ENCODE measurements around the gene GNAI1. TPM values are rescaled to one million over a fixed set of nuclear protein-coding genes. Genes with fewer than 3 reads are reported as not detected.

The GNAI1 gene
- total and polyA plus RNA-seq, 10 of the 15 experiments (the other 5 are each of a cell fraction or from before 2014, with no cell fraction given): not detected

DNA sequence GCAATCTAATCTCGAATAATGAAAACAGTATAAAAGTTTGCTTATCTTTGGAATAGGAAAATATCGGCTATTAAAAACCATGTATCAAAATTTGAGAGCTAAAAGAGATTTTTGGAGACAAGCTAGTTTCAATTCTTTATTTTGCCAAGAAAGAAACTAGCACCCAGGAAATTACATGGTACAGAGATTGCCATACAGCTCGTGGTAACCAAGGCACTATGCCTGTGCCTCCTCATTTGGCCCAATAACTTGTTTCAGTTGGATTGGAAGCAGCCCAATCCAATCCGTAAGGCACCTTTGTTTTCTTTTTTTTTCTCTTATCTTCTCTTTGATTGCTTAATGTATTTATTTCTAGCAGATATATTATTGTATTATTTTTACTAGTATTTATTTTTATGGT, 55.0 kb downstream of the GNAI1 start (continued):
- TF ChIP-seq, protein P1, sequence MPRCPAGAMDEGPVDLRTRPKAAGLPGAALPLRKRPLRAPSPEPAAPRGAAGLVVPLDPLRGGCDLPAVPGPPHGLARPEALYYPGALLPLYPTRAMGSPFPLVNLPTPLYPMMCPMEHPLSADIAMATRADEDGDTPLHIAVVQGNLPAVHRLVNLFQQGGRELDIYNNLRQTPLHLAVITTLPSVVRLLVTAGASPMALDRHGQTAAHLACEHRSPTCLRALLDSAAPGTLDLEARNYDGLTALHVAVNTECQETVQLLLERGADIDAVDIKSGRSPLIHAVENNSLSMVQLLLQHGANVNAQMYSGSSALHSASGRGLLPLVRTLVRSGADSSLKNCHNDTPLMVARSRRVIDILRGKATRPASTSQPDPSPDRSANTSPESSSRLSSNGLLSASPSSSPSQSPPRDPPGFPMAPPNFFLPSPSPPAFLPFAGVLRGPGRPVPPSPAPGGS (IDR thresholded peaks at IDR 0.05; ENCODE audit: borderline replicate concordance, insufficient read depth, low read depth, low read length, poor library complexity, severe bottlenecking): no peak
- TF ChIP-seq JUNB (IDR thresholded peaks at IDR 0.05) (no peak), IKZF1 (conservative IDR thresholded peaks at IDR 0.05) (no peak), FOXK2 (IDR thresholded peaks at IDR 0.05) (no peak)

DNA sequence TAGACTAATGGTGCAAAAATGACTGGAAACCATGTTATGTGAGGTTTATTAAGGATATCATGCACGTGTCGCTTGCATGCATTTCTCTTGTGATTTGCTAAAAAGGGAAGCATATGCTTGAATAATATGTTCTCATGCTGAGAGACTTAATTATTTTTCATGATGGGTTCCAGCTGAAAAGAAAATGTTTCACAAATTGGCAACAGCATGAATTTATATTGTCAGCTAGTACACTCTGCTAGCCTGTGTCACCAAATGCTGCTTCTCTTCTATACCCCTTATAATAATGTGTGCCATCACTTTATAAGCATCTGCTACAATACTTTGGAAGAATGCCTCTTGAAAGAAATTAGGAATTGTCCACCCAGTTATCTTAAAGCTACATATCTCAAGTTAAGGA, 63.0 kb downstream of the GNAI1 start:
- in situ Hi-C loops (cut with MboI): no loop called here
- intact Hi-C loops (cut with micrococcal nuclease; ENCODE audit: unreplicated experiment): no loop called here
- Histone ChIP-seq H3K27me3 (replicated peaks in 1 of 2; ENCODE audit: control insufficient read depth in 2 of 2, insufficient read depth in 2 of 2, low read length in 1 of 2) (no peaks in the 10 kb centered on the region; a peak in 1 of 4 replicates), H3K36me3 (ENCODE audit: control insufficient read depth in 2 of 2, insufficient read depth in 2 of 2, low read length in 1 of 2) (no peaks in the 10 kb centered on the region), H2AFZ (ENCODE audit: control insufficient read depth, low read depth, low read length) (no peak overlapping the region), H3K4me1 (ENCODE audit: control insufficient read depth, insufficient read depth, low read length) (no peaks in the 10 kb centered on the region), H4K20me1 (ENCODE audit: control insufficient read depth, insufficient read depth) (no peaks in the 10 kb centered on the region), H3K9ac (ENCODE audit: control insufficient read depth, insufficient read depth, low read length) (no peak overlapping the region), H3K4me2 (ENCODE audit: control insufficient read depth, insufficient read depth) (no peak overlapping the region), H3K79me2 (ENCODE audit: control insufficient read depth, insufficient read depth, low read length) (no peaks in the 10 kb centered on the region), H3K4me3 (no peak overlapping the region), H3K27ac (ENCODE audit: control insufficient read depth, insufficient read depth) (no peak overlapping the region), H3K9me3 (replicated peaks; ENCODE audit: control insufficient read depth, insufficient read depth, low read length) (no peaks in the 10 kb centered on the region)
- no TSS peak for BruUV-seq (replicated peaks)
- DNase-seq (ENCODE audit: low read depth, low spot score): no peak
- no peak for FAIRE-seq
- ATAC-seq: no peak
- ChIA-PET RAD21 (ENCODE audit: unreplicated experiment) (no interaction called here), POLR2A (no interaction called here), CTCF (interaction anchor here (0.9 to 1.2 kb wide), 2 partner anchors 9 to 10 kb away, joined by 3 read pairs; no protein-coding TSS in a partner anchor), SMC1A (ENCODE audit: uncharacterized antibody, unreplicated experiment) (interaction anchor here (0.6 kb wide), 1 partner anchor 1603 kb away, joined by 3 read pairs; no protein-coding TSS in a partner anchor)
- WGBS (ENCODE audit: insufficient coverage, insufficient replicate concordance, low lambda C conversion rate, missing lambda C conversion rate): 42% methylated on average over 2 of the region's 2 CpGs
- TF ChIP-seq CBX5 (IDR thresholded peaks at IDR 0.05; ENCODE audit: low read depth) (no peak), SPI1 (IDR thresholded peaks at IDR 0.05; ENCODE audit: borderline replicate concordance, insufficient read depth, low read depth, low read length) (no peak), SRF (IDR thresholded peaks at IDR 0.05; ENCODE audit: low read depth in 2 of 2, low read length in 2 of 2) (no peak), ZNF384 (IDR thresholded peaks at IDR 0.05; ENCODE audit: borderline replicate concordance, low read depth, low read length) (no peak), IKZF2 (IDR thresholded peaks at IDR 0.05) (no peak), ZZZ3 (IDR thresholded peaks at IDR 0.05; ENCODE audit: control insufficient read depth, insufficient read length, low read depth) (no peak), TBL1XR1 (IDR thresholded peaks at IDR 0.05; ENCODE audit: low read depth, low read length) (no peak), DPF2 (IDR thresholded peaks at IDR 0.05) (no peak), CREM (IDR thresholded peaks at IDR 0.05; ENCODE audit: low read depth) (no peak)
- TF ChIP-seq, protein P2, sequence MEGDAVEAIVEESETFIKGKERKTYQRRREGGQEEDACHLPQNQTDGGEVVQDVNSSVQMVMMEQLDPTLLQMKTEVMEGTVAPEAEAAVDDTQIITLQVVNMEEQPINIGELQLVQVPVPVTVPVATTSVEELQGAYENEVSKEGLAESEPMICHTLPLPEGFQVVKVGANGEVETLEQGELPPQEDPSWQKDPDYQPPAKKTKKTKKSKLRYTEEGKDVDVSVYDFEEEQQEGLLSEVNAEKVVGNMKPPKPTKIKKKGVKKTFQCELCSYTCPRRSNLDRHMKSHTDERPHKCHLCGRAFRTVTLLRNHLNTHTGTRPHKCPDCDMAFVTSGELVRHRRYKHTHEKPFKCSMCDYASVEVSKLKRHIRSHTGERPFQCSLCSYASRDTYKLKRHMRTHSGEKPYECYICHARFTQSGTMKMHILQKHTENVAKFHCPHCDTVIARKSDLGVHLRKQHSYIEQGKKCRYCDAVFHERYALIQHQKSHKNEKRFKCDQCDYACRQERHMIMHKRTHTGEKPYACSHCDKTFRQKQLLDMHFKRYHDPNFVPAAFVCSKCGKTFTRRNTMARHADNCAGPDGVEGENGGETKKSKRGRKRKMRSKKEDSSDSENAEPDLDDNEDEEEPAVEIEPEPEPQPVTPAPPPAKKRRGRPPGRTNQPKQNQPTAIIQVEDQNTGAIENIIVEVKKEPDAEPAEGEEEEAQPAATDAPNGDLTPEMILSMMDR (IDR thresholded peaks at IDR 0.05 in 2 of 3, conservative IDR thresholded peaks at IDR 0.05 in 1 of 3; ENCODE audit: control insufficient read depth in 2 of 3, extremely low read depth in 1 of 3, insufficient read depth in 1 of 3, low read depth in 3 of 3, low read length in 3 of 3): no peak
- TF ChIP-seq, protein P3, sequence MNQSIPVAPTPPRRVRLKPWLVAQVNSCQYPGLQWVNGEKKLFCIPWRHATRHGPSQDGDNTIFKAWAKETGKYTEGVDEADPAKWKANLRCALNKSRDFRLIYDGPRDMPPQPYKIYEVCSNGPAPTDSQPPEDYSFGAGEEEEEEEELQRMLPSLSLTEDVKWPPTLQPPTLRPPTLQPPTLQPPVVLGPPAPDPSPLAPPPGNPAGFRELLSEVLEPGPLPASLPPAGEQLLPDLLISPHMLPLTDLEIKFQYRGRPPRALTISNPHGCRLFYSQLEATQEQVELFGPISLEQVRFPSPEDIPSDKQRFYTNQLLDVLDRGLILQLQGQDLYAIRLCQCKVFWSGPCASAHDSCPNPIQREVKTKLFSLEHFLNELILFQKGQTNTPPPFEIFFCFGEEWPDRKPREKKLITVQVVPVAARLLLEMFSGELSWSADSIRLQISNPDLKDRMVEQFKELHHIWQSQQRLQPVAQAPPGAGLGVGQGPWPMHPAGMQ (IDR thresholded peaks at IDR 0.05; ENCODE audit: borderline replicate concordance): no peak
- TF ChIP-seq, protein P4, sequence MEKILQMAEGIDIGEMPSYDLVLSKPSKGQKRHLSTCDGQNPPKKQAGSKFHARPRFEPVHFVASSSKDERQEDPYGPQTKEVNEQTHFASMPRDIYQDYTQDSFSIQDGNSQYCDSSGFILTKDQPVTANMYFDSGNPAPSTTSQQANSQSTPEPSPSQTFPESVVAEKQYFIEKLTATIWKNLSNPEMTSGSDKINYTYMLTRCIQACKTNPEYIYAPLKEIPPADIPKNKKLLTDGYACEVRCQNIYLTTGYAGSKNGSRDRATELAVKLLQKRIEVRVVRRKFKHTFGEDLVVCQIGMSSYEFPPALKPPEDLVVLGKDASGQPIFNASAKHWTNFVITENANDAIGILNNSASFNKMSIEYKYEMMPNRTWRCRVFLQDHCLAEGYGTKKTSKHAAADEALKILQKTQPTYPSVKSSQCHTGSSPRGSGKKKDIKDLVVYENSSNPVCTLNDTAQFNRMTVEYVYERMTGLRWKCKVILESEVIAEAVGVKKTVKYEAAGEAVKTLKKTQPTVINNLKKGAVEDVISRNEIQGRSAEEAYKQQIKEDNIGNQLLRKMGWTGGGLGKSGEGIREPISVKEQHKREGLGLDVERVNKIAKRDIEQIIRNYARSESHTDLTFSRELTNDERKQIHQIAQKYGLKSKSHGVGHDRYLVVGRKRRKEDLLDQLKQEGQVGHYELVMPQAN (conservative IDR thresholded peaks at IDR 0.05): no peak

Data from GM12878 (cell line).